BLaER1 treated with 17β-estradiol and CSF1 and Interleukin-3, amounts not matched to agents 10 nM and 100 nM (cell line): ENCODE measurements around the gene EFNA5.

Experiments
- H3K27ac ChIP-seq, 11 experiments: shearing (Covaris generic); formaldehyde crosslinking; 2 replicates each; pipeline ENCODE4 v1.8.1; 2022
- H3K27me3 ChIP-seq, 11 experiments: shearing (Covaris generic); formaldehyde crosslinking; 2 replicates each; pipeline ENCODE4 v1.8.1; 2022
- H3K36me3 ChIP-seq, 11 experiments: shearing (Covaris generic); formaldehyde crosslinking; 2 replicates each; pipeline ENCODE4 v1.8.1; 2022
- H3K4me1 ChIP-seq, 10 experiments: shearing (Covaris generic); formaldehyde crosslinking; 2 replicates each; pipeline ENCODE4 v1.8.1; 2022
- H3K4me2 ChIP-seq, 11 experiments: shearing (Covaris generic); formaldehyde crosslinking; 2 replicates each; pipeline ENCODE4 v1.8.1; 2022
- H3K4me3 ChIP-seq, 10 experiments: shearing (Covaris generic); formaldehyde crosslinking; 2 replicates each; pipeline ENCODE4 v1.8.1; 2022
- H3K9ac ChIP-seq, 11 experiments: shearing (Covaris generic); formaldehyde crosslinking; 2 replicates each; pipeline ENCODE4 v1.8.1; 2022
- H3K9me3 ChIP-seq, 11 experiments: shearing (Covaris generic); formaldehyde crosslinking; replicated peaks in 1 of 11; 2 replicates each; pipeline ENCODE4 v1.8.1; 2022
- H4K20me1 ChIP-seq, 11 experiments: shearing (Covaris generic); formaldehyde crosslinking; 2 replicates each; pipeline ENCODE4 v1.8.1; 2022
- Cebpa-rat ChIP-seq, 11 experiments: shearing (Covaris generic); IDR thresholded peaks; 2 replicates each; pipeline ENCODE4 v1.8.1; 2022

Gene EFNA5

GRCh38 chr5:107675201-107675600, 4.5 kb upstream of the EFNA5 start:
- Histone ChIP-seq H3K4me3 (no peak overlapping the region), H4K20me1 (peaks cover 0 to 31% (median 21%) of the 10 kb centered on the region in 11 experiments; a peak in 17 of 22 replicates), H3K9ac (no peak overlapping the region), H3K27me3 (peaks cover 37 to 50% (median 42%) of the 10 kb centered on the region in 11 experiments), H3K4me2 (no peak overlapping the region), H3K36me3 (no peaks in the 10 kb centered on the region), H3K9me3 (no peaks in the 10 kb centered on the region), H3K27ac (no peak overlapping the region), H3K4me1 (peaks cover 4 to 33% (median 31%) of the 10 kb centered on the region in 10 experiments; a peak in 19 of 20 replicates)
- TF ChIP-seq Cebpa-rat (IDR thresholded peaks at IDR 0.05), result no peak

GRCh38 chr5:107674655-107675054, 3.9 kb upstream of the EFNA5 start:
- Histone ChIP-seq H3K4me2 (no peak overlapping the region), H3K9ac (no peak overlapping the region), H3K4me3 (no peak overlapping the region), H3K27ac (no peak overlapping the region), H3K4me1 (peaks cover 8 to 38% (median 37%) of the 10 kb centered on the region in 10 experiments; a peak in 19 of 20 replicates), H3K36me3 (no peaks in the 10 kb centered on the region), H3K27me3 (peaks cover 43 to 55% (median 48%) of the 10 kb centered on the region in 11 experiments), H4K20me1 (peaks cover 0 to 37% (median 26%) of the 10 kb centered on the region in 11 experiments; a peak in 18 of 22 replicates), H3K9me3 (peaks cover 0 to 2% (median 0%) of the 10 kb centered on the region in 11 experiments; a peak in 2 of 22 replicates)
- TF ChIP-seq Cebpa-rat (IDR thresholded peaks at IDR 0.05), result no peak

- H3K36me3 ChIP-seq, result no peaks in the 10 kb centered on the region
- H3K27ac ChIP-seq, result no peak overlapping the region
- peaks cover 0 to 44% (median 29%) of the 10 kb centered on the region in 11 experiments; a peak in 18 of 22 replicates for H4K20me1 ChIP-seq
- peak overlapping the region in 7 of 11 experiments; percentile 20 to 55 (median 41); a peak in 7 of 22 replicates for H3K9ac ChIP-seq
- no peak for TF ChIP-seq Cebpa-rat (IDR thresholded peaks at IDR 0.05)
- peaks cover 0 to 10% (median 4%) of the 10 kb centered on the region in 11 experiments; a peak in 6 of 22 replicates for H3K9me3 ChIP-seq
- peaks cover 54 to 66% (median 59%) of the 10 kb centered on the region in 11 experiments for H3K27me3 ChIP-seq
- H3K4me3 ChIP-seq, result peak overlapping the region; percentile 57 to 73 (median 64)
- H3K4me1 ChIP-seq, result peaks cover 8 to 40% (median 37%) of the 10 kb centered on the region in 10 experiments; a peak in 19 of 20 replicates
- peak overlapping the region; percentile 89 to 100 (median 97) for H3K4me2 ChIP-seq
Measured at GRCh38 chr5:107673368-107674136, 2.8 kb upstream of the EFNA5 start.

- H4K20me1 ChIP-seq, result peaks cover 0 to 44% (median 29%) of the 10 kb centered on the region in 11 experiments; a peak in 18 of 22 replicates
- H3K36me3 ChIP-seq, result no peaks in the 10 kb centered on the region
- H3K27ac ChIP-seq, result no peak overlapping the region
- peak overlapping the region; percentile 57 to 73 (median 64) for H3K4me3 ChIP-seq
- H3K4me1 ChIP-seq, result peaks cover 8 to 40% (median 37%) of the 10 kb centered on the region in 10 experiments; a peak in 19 of 20 replicates
- H3K4me2 ChIP-seq, result peak overlapping the region; percentile 89 to 100 (median 97)
- H3K27me3 ChIP-seq, result peaks cover 59 to 72% (median 64%) of the 10 kb centered on the region in 11 experiments
- H3K9me3 ChIP-seq, result peaks cover 0 to 10% (median 4%) of the 10 kb centered on the region in 11 experiments; a peak in 6 of 22 replicates
- TF ChIP-seq Cebpa-rat (IDR thresholded peaks at IDR 0.05), result no peak
- H3K9ac ChIP-seq, result peak overlapping the region in 6 of 11 experiments; percentile 20 to 55 (median 42); a peak in 6 of 22 replicates
Measured at GRCh38 chr5:107673039-107673367, 2.3 kb upstream of the EFNA5 start.

GRCh38 chr5:107672211-107673038, 1.7 kb upstream of the EFNA5 start:
- Histone ChIP-seq H3K4me2 (peak overlapping the region; percentile 89 to 100 (median 97)), H3K9me3 (peaks cover 0 to 10% (median 4%) of the 10 kb centered on the region in 11 experiments; a peak in 6 of 22 replicates), H4K20me1 (peaks cover 0 to 44% (median 29%) of the 10 kb centered on the region in 11 experiments; a peak in 18 of 22 replicates), H3K4me1 (peaks cover 8 to 40% (median 37%) of the 10 kb centered on the region in 10 experiments; a peak in 19 of 20 replicates), H3K4me3 (peak overlapping the region; percentile 57 to 73 (median 64)), H3K36me3 (no peaks in the 10 kb centered on the region), H3K9ac (peak overlapping the region in 8 of 11 experiments; percentile 6 to 57 (median 45); a peak in 7 of 22 replicates), H3K27me3 (peaks cover 64 to 78% (median 69%) of the 10 kb centered on the region in 11 experiments), H3K27ac (no peak overlapping the region)
- TF ChIP-seq Cebpa-rat (IDR thresholded peaks at IDR 0.05), result no peak

GRCh38 chr5:107671742-107672210, 1.0 kb upstream of the EFNA5 start:
- Histone ChIP-seq H3K36me3 (no peaks in the 10 kb centered on the region), H3K9me3 (peaks cover 0 to 10% (median 4%) of the 10 kb centered on the region in 11 experiments; a peak in 6 of 22 replicates), H3K4me3 (peak overlapping the region; percentile 57 to 73 (median 64)), H3K27ac (no peak overlapping the region), H3K4me1 (peaks cover 8 to 40% (median 37%) of the 10 kb centered on the region in 10 experiments; a peak in 19 of 20 replicates), H3K4me2 (peak overlapping the region; percentile 89 to 100 (median 97)), H3K9ac (peak overlapping the region in 8 of 11 experiments; percentile 6 to 57 (median 42); a peak in 9 of 22 replicates), H3K27me3 (peaks cover 66 to 82% (median 74%) of the 10 kb centered on the region in 11 experiments), H4K20me1 (peaks cover 0 to 44% (median 29%) of the 10 kb centered on the region in 11 experiments; a peak in 18 of 22 replicates)
- no peak for TF ChIP-seq Cebpa-rat (IDR thresholded peaks at IDR 0.05)

- Histone ChIP-seq H3K4me1 (peaks cover 8 to 40% (median 37%) of the 10 kb centered on the region in 10 experiments; a peak in 19 of 20 replicates), H3K27me3 (peaks cover 67 to 92% (median 78%) of the 10 kb centered on the region in 11 experiments), H4K20me1 (peaks cover 0 to 44% (median 29%) of the 10 kb centered on the region in 11 experiments; a peak in 18 of 22 replicates), H3K4me3 (peak overlapping the region; percentile 57 to 73 (median 64)), H3K9me3 (peaks cover 0 to 10% (median 4%) of the 10 kb centered on the region in 11 experiments; a peak in 6 of 22 replicates), H3K36me3 (no peaks in the 10 kb centered on the region), H3K9ac (peak overlapping the region in 6 of 11 experiments; percentile 7 to 57 (median 39); a peak in 9 of 22 replicates), H3K4me2 (peak overlapping the region; percentile 89 to 100 (median 97)), H3K27ac (no peak overlapping the region)
- TF ChIP-seq Cebpa-rat (IDR thresholded peaks at IDR 0.05), result no peak
Measured at GRCh38 chr5:107670087-107670931, 428 bp downstream of the EFNA5 start.
